GM23248 (cell line): ENCODE results near the gene CD83.

Experiments
- EZH2 ChIP-seq: fragments of 200-600 bp; sonication (generic); IDR thresholded peaks from 2 replicates; pipeline ENCODE4 v1.6.1; 2018; ENCODE audit warnings: antibody characterized with exemption, mild to moderate bottlenecking; ENCODE audit not compliant: insufficient read depth, poor library complexity, severe bottlenecking
- EZH2phosphoT487 ChIP-seq: fragments of 200-600 bp; sonication (generic); IDR thresholded peaks from 2 replicates; pipeline ENCODE4 v1.6.1; 2018; ENCODE audit warnings: antibody characterized with exemption, moderate library complexity, mild to moderate bottlenecking, low read depth; ENCODE audit not compliant: insufficient read depth

GRCh38 chr6:14110001-14110818, 7.4 kb upstream of the CD83 start:
- TF ChIP-seq EZH2phosphoT487 (no peak), EZH2 (no peak)
